ENCODE results near the gene SLC6A17. TPM values are rescaled to one million over a fixed set of nuclear protein-coding genes. Genes with fewer than 3 reads are reported as not detected.

Gene SLC6A17
- total RNA-seq, 1 donor from 2014 or later = not detected

DNA sequence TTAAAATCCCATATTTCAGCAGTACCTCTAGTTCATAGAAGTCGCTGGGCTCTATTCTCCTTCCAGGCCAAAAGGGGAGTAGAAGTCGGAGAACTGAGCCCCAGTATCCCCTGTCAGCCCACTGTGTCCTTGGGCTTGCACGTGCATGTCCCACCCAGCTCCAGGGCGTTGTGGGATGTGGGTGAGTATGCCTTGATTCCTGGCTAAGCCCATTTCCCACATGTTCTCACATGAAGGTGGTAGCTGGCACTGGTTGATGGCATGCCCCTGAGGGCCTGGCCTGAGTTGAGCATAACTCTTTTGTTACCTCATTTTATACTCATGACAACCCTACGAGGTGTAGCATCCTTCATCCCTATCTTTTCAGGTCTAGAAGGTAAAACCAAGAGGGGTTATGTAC lies 8.0 kb downstream of the SLC6A17 start:
- Mint-ChIP-seq H3K4me3 (ENCODE audit: low read depth) (no peak overlapping the region), H3K27me3 (peaks cover 78% of the 10 kb centered on the region), H3K9me3 (ENCODE audit: low read depth) (no peaks in the 10 kb centered on the region), H3K4me1 (ENCODE audit: low read depth) (no peaks in the 10 kb centered on the region), H3K27ac (no peak overlapping the region), H3K36me3 (ENCODE audit: insufficient read depth) (no peaks in the 10 kb centered on the region)
- TF ChIP-seq, protein P1, sequence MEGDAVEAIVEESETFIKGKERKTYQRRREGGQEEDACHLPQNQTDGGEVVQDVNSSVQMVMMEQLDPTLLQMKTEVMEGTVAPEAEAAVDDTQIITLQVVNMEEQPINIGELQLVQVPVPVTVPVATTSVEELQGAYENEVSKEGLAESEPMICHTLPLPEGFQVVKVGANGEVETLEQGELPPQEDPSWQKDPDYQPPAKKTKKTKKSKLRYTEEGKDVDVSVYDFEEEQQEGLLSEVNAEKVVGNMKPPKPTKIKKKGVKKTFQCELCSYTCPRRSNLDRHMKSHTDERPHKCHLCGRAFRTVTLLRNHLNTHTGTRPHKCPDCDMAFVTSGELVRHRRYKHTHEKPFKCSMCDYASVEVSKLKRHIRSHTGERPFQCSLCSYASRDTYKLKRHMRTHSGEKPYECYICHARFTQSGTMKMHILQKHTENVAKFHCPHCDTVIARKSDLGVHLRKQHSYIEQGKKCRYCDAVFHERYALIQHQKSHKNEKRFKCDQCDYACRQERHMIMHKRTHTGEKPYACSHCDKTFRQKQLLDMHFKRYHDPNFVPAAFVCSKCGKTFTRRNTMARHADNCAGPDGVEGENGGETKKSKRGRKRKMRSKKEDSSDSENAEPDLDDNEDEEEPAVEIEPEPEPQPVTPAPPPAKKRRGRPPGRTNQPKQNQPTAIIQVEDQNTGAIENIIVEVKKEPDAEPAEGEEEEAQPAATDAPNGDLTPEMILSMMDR (IDR thresholded peaks at IDR 0.05; ENCODE audit: unreplicated experiment) = no peak
- DNase-seq (ENCODE audit: low spot score, unreplicated experiment) = no peak

GRCh38 chr1:110159168-110159567 lies 8.9 kb downstream of the SLC6A17 start:
- no peaks in the 10 kb centered on the region for H3K36me3 Mint-ChIP-seq (ENCODE audit: insufficient read depth)
- no peaks in the 10 kb centered on the region for H3K4me1 Mint-ChIP-seq (ENCODE audit: low read depth)
- H3K27me3 Mint-ChIP-seq = peaks cover 78% of the 10 kb centered on the region
- no peak for DNase-seq (ENCODE audit: low spot score, unreplicated experiment)
- H3K27ac Mint-ChIP-seq = no peak overlapping the region
- H3K4me3 Mint-ChIP-seq (ENCODE audit: low read depth) = no peak overlapping the region
- TF ChIP-seq, protein P1 (IDR thresholded peaks at IDR 0.05; ENCODE audit: unreplicated experiment) = no peak
- no peaks in the 10 kb centered on the region for H3K9me3 Mint-ChIP-seq (ENCODE audit: low read depth)

DNA sequence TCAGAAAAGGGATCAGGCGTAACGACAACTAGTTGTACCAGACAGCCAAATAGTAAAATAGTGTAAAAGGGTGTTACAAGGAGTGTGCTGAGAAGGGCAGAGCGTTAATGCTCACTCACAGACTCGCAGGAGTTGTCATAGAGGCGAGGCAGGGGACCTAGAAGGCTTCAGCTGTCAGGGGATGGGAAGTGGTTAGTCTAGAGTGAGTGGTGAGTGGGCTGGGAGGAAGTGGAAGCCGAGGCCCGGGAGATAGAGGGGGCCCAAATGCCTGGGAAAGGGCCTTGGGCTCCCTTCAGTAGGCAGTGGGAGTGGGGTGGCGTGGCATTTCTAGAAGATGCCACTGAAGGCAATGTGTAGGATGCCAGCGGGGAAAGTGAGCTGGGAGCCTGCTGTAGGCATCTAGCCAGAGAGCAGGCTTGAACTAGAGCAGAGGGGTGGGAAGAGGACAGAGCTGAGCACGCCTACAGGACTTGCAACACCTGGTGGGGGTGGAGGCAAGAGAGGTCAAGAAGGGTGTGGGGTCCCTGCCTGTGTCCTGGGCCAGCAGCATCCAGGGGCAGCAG lies 10.3 kb downstream of the SLC6A17 start:
- Mint-ChIP-seq H3K27me3 (peaks cover 72% of the 10 kb centered on the region), H3K9me3 (ENCODE audit: low read depth) (no peaks in the 10 kb centered on the region)

DNA sequence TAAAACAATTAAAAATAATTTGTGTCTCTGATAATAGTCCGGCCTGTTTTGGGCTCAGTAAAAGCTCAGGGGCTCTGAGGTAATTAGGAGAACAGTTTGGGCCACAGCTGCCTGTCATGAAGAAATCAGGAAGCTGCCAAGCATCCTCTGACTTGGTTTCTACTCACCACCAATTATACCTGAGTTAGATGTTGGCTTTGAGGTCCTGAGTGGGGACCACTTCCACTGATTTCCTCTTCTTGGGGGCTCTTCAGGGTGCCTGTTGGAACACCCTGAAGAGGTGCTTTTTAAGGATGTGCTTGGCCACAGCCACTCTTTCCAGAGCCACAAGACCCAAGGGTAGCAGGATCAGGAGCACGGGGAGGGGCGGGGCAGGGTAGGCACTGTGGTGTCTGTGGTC lies 10.9 kb downstream of the SLC6A17 start:
- H3K4me1 Mint-ChIP-seq (ENCODE audit: low read depth) = no peaks in the 10 kb centered on the region
- peaks cover 70% of the 10 kb centered on the region for H3K27me3 Mint-ChIP-seq
- H3K9me3 Mint-ChIP-seq (ENCODE audit: low read depth) = no peaks in the 10 kb centered on the region
- H3K36me3 Mint-ChIP-seq (ENCODE audit: insufficient read depth) = no peaks in the 10 kb centered on the region
- H3K27ac Mint-ChIP-seq = no peak overlapping the region
- H3K4me3 Mint-ChIP-seq (ENCODE audit: low read depth) = no peak overlapping the region
- TF ChIP-seq, protein P1 (IDR thresholded peaks at IDR 0.05; ENCODE audit: unreplicated experiment) = no peak
- DNase-seq (ENCODE audit: low spot score, unreplicated experiment) = no peak

More for the DNA sequence above, 10.3 kb downstream of the SLC6A17 start:
- no peak for DNase-seq (ENCODE audit: low spot score, unreplicated experiment)
- Mint-ChIP-seq H3K4me3 (ENCODE audit: low read depth) (no peak overlapping the region), H3K27ac (no peak overlapping the region), H3K36me3 (ENCODE audit: insufficient read depth) (no peaks in the 10 kb centered on the region), H3K4me1 (ENCODE audit: low read depth) (no peaks in the 10 kb centered on the region)
- TF ChIP-seq, protein P1 (IDR thresholded peaks at IDR 0.05; ENCODE audit: unreplicated experiment) = no peak

- H3K36me3 Mint-ChIP-seq (ENCODE audit: insufficient read depth) = no peaks in the 10 kb centered on the region
- H3K4me1 Mint-ChIP-seq (ENCODE audit: low read depth) = no peaks in the 10 kb centered on the region
- TF ChIP-seq, protein P1 (IDR thresholded peaks at IDR 0.05; ENCODE audit: unreplicated experiment) = no peak
- H3K27ac Mint-ChIP-seq = no peak overlapping the region
- peaks cover 69% of the 10 kb centered on the region for H3K27me3 Mint-ChIP-seq
- H3K9me3 Mint-ChIP-seq (ENCODE audit: low read depth) = no peaks in the 10 kb centered on the region
- no peak for DNase-seq (ENCODE audit: low spot score, unreplicated experiment)
- no peak overlapping the region for H3K4me3 Mint-ChIP-seq (ENCODE audit: low read depth)
Measured at GRCh38 chr1:110161849-110162248, 11.6 kb downstream of the SLC6A17 start.

All from progenitor cell of endocrine pancreas (in vitro differentiated cells).